ENCODE results near the gene SLC66A1.

DNA sequence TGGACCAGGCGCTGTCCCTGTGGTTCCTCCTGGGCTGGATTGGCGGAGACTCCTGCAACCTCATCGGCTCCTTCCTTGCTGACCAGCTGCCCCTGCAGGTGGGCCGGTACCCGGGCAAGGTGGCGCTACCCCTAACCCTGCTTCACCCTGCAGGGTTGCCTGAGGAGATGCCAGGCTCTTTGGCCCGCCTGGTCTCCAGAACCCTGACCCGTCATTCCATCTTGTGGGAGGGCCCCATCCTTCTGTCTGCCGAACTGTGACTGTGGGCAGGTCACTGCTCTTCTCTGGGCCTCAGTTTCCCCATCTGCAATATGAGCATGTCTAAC is 12.5 kb downstream of the SLC66A1 start:
- TF ChIP-seq, protein P1, sequence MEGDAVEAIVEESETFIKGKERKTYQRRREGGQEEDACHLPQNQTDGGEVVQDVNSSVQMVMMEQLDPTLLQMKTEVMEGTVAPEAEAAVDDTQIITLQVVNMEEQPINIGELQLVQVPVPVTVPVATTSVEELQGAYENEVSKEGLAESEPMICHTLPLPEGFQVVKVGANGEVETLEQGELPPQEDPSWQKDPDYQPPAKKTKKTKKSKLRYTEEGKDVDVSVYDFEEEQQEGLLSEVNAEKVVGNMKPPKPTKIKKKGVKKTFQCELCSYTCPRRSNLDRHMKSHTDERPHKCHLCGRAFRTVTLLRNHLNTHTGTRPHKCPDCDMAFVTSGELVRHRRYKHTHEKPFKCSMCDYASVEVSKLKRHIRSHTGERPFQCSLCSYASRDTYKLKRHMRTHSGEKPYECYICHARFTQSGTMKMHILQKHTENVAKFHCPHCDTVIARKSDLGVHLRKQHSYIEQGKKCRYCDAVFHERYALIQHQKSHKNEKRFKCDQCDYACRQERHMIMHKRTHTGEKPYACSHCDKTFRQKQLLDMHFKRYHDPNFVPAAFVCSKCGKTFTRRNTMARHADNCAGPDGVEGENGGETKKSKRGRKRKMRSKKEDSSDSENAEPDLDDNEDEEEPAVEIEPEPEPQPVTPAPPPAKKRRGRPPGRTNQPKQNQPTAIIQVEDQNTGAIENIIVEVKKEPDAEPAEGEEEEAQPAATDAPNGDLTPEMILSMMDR (IDR thresholded peaks at IDR 0.05), result no peak
- TF ChIP-seq NR1H2 (CRISPR knock-in tag; IDR thresholded peaks at IDR 0.05) (no peak), ETV6 (CRISPR knock-in tag; IDR thresholded peaks at IDR 0.05) (no peak), JUN (CRISPR knock-in tag; IDR thresholded peaks at IDR 0.05) (no peak), ATF3 (CRISPR knock-in tag; conservative IDR thresholded peaks at IDR 0.05) (no peak), USF1 (CRISPR knock-in tag; IDR thresholded peaks at IDR 0.05) (no peak), ZSCAN18 (CRISPR knock-in tag; IDR thresholded peaks at IDR 0.05) (no peak)

All from WTC11 (cell line).